Stimulated activated CD8-positive, alpha-beta memory T cell treated with anti-CD3 and anti-CD28 coated beads, Interleukin-15, amount 100 ng/mL, for 24 hours (primary cell): ENCODE results near the gene MEIOSIN.

Experiments used
- DNase-seq: peaks from one replicate; pipeline ENCODE4 v3.0.0-alpha.2; 2020; ENCODE audit warnings: low read depth

The MEIOSIN gene

GRCh38 chr19:45801603-45802175, 68.5 kb downstream of the MEIOSIN start:
- no peak for DNase-seq

GRCh38 chr19:45804140-45804958, 71.1 kb downstream of the MEIOSIN start:
- DNase-seq: no peak

- no peak for DNase-seq
Observed at GRCh38 chr19:45804959-45805230, 71.7 kb downstream of the MEIOSIN start.

- no peak for DNase-seq
Observed at GRCh38 chr19:45805719-45806118, 72.5 kb downstream of the MEIOSIN start.

GRCh38 chr19:45809643-45810159, 76.5 kb downstream of the MEIOSIN start:
- DNase-seq: no peak

GRCh38 chr19:45812297-45812696, 79.1 kb downstream of the MEIOSIN start:
- no peak for DNase-seq
